Stimulated activated CD4-positive, alpha-beta T cell treated with anti-CD3 and anti-CD28 coated beads, Interleukin-4, amount 100 ng/mL, for 4 hours (primary cell): ENCODE data around the gene RFTN1.
"Not testable (repeated sequence)": the region's sequence is repeated elsewhere in the genome, so short reads cannot be mapped to it uniquely, and the experiment has no call there.

Experiments used
- DNase-seq, 2 experiments: peaks; one replicate each; pipeline ENCODE4 v3.0.0-alpha.2; 2020

Gene RFTN1

DNA sequence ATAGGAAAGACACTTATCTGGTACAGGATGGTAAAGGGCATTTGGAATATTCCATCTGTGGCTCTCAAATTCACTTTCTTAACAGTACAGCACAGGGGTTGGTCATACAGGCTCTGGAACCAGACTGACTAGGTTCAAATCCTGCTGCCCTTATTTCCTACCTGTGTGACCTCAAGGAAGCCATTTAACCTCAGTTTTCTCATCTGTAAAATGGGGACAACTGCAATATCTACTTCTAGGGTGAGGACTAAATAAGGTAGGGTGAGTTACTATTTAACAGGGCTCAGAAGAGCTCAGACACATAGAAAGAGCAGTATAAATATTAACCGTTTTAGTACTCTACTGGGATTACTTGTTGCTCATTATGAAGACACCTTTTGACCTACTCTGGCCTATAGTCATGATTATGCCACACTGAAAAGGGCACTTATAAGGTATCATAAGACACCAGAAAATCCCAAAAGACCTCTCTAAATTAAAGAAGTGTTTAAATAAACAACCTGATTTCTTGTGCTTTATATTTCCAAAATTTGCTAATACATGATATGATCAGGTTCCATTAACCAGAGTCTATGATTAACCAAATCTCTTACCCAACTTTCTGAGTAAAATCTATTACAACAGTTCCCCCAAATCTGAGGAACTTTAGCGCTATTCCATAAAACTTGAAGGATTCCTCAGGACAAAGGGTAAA is 6.5 kb downstream of the RFTN1 start:
- DNase-seq = no peak

DNA sequence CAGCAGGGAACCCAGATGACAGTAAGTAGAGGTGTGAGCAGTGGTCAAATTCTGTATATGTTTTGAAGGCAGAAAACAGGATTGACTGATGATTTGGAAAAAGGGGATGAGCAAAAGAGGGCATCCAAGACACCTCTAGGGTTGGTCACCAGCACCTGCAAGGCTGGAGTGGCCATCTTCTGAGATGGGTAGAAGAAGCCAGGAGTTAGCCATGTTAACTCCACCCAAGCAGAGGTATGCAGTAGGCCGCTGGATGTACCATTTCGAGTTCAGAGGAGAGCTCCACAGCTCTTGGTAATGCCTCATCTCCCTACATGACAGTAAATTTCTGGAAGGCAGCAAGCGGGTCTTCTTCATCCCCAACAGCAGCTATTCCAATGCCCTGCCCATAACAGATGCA is 7.0 kb downstream of the RFTN1 start:
- DNase-seq = no peak

DNA sequence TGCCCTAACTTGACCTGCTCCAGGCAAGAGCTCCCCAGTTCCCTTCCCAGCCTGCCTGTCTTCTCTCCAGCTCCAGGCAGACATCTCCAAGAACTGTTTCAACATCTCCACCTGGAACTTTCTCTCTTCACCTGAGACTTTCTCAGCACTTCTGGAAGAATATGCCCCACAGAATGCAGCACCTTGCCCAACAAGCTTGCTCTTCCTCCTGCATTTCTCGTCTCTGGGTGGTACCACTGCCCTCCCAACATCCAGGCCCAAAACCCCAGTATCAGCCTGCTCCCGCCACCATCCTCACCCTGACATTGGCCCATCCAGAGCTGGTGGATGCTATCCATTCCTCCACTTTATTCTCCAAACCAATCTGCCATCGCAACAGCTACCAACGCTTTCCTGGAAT is 8.8 kb downstream of the RFTN1 start:
- no peak for DNase-seq

DNA sequence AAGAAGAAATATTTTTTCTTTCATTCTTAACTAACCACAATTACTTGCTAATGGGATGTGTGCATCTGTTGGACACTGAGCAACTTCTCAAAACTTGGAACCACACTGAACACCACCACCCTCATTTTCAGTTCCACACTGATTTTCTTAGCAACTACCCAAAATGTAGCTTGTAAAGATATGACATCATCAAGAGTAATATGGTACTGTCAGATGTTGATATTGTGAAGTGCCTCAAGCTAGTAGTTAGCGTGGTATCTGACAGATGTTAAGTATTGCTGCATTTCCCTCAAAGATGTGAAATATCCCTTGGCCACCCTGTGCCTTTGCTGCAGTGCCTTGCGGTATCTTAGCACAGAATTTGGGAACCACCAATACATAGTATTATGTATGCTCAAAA is 9.3 kb downstream of the RFTN1 start:
- no peak for DNase-seq

DNA sequence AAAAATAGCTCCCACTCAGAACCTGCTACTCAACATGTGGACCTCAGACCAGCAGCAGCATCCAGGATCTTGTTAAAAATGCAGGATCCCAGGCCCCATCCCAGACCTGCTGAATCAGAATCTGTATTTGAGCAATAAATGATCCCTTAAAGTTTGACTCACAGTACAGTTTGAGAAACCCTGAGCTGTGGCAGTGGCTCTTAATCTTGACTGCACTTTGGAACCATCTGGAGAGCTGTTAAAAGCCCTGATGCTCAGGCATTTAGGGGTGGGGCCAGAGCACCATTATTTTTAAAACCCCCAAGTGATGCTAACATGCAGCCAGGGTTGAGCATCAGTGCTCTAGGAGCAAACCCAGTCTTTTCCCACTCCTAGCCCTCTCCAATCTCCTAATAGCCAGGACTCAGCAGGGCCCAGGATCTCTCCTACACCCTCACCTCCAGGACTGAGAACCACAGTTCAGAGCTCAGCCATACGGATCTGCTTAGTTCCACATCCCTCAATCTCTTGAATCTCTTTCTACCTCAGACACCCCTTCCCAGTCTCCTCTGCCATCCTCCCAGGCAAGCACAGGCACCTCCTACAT is 10.2 kb downstream of the RFTN1 start:
- no peak for DNase-seq

DNA sequence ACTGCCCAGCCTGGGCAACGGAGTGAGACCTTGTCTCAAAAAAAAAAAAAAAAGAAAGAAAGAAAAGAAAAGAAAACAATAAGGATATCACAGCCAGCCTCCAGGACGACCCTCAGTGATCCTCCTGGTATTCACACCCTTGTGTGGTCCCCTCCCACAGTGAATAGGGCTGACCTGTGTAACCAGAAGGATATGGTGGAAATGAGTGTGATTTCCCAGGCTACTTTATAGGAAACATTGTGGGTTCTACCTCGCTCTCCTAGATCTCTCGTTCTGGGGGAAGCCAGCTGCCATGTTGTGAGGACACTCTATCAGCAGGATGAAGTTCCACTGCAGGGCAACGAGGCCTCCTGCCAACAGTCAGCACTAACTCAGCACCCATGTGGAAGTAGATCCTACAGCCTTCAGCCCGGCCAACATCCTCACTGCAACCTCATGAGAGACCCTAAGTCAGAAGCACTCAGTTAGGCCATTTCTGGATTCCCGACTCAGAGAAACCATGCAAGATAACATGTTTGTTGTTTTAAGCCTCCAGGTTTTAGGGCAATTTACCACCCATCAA is 11.1 kb downstream of the RFTN1 start:
- DNase-seq = no peak

DNA sequence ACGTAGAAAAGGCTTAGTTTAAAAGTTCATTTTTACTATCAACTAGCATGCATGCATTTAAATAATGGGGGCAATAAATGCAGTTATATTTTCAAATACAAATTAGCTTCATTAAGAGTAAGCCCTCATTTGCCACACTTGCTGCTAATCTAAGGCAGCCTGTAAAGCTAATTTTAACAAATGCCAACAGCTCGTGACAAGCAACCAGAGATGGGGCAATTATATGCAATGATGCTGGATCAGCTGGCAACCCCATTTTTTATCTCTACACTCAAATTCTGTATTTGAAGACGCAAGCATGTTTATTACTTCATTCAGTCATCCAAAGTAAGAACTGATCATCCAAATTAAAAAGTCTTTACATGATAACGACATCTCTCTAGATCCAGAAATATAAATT is 12.1 kb downstream of the RFTN1 start:
- no peak for DNase-seq

DNA sequence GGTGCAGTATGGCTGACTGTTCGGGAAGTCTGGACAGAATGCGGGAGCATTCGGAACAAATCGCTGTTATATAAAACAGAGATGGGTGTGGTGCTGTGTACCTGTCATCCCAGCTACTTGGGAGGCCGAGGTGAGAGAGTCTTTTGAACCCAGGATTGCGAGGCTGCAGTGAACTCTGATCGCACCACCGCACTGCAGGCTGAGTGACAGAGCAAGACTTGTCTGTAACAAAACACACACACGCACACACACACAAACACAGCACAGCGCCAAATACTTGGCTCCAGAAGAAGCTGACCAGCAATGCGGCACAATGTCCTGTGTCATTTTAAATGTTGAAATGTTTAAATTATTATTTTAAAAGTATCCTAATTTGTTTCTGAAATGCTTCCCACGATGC is 12.6 kb downstream of the RFTN1 start:
- DNase-seq = no peak

DNA sequence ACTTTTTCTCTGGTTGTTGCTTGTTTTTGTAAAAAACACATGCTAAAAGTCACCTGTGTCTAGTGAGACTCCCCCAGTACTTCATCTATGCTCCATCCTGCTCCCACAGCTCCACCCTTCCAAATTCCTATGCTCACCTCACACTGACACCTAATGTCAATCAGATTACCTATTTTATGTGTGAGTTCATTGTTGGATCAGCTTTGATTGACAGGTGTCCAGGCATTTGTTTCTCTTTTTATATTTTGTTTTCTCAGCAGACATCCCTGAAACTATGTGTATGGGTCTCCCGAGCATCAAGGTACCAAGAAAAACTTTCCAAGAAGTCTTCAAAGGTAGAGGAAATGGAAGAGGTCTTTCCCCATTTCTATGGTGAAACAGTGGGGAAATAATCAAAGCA is 13.4 kb downstream of the RFTN1 start:
- no peak for DNase-seq

DNA sequence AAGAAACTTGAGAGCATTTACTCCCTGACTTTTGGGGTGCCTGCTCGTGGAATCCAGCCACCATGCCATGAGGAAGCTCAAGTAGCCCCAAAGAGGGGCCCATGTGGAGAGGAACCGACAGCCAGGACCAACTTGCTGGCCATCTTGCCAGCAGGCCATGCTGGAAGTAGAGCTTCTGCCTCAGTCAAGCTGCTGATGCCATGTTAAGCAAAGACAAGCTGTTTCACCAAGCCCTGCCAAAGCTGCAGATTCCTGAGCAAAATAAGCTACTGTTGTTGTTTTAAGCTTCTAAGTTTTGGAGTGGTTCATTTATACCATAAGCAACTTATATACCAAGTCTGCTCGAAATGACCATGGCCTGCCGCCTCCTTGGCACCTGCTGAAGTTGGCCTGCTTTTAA is 14.1 kb downstream of the RFTN1 start:
- no peak for DNase-seq

DNA sequence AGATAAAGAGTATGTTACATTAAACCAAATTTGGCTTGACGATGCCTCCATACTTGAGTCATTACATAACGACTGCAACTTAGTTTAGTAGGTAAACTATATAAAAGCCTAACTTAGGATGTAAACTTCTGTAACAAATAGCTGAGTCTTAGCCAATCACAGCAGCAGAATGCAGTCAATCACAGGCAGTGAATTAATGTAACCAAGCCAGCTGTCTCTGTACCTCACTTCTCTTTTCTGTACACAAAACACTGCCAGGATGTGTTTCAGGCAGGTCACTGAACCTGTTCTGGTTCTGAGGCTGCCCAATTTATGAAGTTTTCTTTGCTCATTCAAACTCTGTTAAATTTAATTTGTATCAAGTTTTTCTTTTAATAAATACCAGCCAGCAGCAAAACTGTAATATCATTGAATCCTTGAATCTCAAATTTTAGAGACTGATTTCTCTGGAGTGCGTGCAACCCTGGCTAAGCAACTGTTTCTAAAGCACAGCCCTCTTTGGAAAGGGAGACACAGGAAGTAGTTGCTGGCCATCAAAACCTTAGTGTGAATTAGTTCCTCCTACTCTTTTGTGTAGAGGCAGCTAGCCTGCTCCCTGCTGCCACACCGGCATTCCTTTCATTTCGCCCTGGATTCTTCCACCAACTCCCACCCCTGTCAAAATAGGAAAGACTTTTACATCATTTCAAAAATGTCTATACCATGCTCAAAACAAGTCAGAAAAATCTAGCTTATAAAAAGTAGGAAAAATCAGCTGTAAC is 15.2 kb downstream of the RFTN1 start:
- no peak for DNase-seq

DNA sequence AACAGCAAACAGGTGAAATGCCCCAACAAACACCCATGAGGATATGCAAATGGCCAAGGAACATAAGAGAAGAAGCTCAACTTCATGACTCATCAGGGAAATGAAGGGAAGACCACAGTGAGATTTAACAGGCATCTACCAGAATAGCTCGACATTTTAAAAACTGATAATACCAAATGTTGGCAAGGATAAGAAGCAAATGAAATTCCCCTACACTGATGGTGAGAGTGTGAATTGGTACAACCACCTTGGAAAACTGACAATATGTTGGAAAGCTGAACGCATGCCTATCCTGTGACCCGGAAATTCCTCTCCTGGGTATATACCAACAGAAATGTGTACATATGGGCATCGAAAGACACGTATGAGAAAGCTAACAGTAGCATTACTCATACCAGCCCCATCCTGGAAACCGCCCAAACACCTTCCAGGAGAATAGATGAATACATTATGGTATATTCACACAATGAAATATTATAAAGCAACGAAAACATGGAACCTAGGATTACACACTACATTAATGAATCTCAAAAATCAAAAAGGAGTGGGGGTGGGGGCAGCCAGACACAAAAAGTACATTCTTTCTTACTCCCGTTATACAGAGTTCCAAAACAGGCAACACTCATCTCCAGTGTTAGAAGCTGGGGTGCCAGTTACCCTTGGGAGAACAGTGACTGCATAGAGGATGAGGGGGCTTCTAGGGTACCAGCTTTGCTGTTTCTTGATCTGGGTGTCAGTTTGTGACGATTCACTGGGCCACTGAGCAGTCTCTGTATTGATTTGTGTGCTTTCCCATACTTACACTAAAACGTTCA is 16.9 kb downstream of the RFTN1 start:
- DNase-seq = no peak

DNA sequence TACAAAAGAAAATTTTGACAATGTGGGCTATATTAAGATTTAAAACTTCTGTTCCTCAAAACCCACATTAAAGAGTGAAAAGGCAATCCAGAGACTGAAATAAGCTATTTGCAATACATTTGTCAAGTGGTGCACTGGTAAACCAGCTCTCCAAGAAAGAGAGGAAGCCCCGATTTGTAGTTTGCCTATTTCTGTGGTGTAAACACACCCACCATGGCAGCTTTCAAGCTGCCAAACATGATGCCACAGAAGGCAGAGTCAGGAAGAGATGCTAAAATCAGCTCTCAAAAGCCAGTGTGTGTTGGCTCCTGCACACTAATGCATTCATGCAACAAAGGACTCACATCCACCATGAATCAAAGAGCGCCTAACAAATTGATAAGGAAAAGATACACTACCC is 17.5 kb downstream of the RFTN1 start:
- no peak for DNase-seq

DNA sequence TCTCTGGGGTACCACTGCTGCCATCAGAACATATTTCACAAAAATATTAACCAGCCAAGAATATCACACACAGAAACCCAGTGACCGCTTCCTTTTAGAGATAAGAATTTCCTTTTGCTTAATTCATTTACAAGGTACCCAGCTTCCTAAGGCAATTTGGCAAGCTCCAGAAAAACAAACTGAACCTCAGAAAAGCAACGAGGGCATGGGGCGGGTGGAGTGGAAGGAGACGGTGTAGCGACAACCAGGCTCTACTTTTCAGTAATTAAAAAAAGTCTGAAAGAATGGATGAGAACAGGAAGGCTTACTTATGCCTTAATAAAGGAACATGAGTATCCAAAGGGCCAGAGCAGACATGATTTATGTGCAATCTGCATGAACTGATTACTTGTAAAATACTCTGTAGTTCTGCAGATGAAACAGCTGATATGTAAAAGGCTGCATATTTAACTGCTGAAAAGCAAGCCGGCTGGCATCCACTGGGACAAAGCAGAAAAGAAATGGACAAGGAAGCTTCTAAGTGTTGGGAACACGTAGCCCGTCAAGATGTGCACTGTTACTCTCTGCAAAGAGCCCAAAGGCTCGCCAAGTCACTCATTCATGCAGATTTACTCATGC is 18.6 kb downstream of the RFTN1 start:
- no peak for DNase-seq

DNA sequence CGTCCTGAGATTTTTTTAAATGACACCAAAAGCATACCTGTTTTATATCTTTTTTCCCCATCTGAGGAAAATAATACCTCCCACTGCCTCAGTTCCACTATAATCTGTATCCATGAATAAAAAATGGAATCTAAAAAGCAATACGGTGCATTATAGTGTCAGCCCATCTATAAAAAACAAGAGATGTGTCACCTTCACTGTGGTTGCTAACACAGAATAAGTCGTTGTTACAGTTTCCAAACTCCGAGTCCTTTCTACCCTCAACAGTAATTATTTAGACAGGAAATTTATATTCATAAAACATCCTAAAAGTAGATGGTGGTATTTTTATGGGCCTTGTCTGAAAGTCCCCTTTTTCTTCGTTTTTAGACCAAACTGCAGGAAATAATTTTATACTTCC is 19.4 kb downstream of the RFTN1 start:
- no peak for DNase-seq

DNA sequence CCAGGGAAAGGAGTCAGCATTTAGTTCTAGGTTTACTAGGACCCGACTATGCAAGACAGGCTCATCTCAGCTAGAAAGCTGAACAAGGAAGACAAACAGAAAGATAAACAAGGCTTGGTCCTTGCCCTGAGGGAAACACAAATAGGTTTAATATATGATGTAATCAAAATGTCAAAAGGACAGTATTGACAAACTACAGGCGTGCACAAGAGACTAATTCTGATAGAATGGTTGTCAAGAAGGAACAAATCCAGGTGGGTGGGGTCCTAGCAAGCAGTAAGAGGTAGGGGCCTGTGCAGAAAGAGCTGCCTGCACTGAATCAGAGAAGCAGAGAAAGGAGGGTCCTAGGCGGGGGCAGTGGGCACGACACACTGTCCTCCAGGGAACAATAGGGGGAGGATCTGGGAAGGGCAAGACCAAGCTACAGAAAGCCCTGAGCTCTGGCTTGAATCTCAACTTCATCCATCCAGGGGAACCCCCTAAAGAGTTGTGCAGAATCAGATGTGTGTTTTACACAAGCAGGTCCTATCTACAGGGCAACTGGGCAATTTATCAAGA is 23.4 kb downstream of the RFTN1 start:
- DNase-seq = no peak

DNA sequence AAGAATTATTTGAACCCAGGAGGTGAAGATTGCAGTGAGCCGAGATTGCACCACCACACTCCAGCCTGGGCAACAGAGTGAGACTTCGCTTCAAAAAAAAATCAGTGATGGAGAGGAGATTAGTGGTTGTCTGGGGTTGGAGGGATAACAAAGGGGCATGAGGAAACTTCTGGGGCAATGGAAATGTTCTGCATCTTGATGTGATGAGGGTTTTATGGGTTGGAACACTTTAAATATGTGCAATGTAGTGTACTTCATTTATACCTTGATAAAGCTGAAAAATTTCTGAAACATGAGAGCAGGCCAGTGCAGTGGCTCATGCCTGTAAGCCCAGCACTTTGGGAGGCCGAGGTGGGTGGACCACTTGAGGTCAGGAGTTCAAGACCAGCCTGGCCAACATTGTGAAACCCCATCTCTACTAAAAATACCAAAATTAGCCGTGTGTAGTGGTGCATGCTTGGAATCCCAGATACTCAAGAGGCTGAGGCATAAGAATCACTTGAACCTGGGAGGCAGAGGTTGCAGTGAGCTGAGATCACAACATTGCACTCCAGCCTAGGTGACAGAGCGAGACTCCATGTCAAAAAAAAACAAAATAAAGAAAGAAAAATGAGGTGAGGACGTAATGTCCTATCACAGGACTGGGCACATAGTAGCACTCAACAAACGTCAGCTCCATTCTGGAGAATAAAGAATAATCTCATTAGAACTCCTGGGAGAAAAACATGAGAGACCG is 24.0 kb downstream of the RFTN1 start:
- not testable (repeated sequence) for DNase-seq

DNA sequence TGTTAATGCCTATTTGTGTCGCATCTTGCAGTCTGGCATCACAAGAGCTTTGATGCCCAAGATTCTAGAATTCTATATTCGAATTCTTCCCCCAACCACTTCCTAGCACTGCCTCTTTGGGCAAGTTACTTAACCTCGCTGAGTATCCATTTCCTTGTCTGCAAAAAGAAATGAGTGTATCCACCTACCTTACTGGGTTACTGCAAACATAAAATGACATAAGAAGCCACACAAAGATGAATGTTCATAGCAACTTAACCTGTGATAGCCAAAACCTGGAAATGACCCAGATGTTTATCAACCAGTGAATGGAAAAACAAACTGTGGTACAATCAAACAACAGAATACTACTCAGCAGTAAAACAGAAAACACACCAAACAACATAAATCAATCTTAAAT is 24.9 kb downstream of the RFTN1 start:
- no peak for DNase-seq

DNA sequence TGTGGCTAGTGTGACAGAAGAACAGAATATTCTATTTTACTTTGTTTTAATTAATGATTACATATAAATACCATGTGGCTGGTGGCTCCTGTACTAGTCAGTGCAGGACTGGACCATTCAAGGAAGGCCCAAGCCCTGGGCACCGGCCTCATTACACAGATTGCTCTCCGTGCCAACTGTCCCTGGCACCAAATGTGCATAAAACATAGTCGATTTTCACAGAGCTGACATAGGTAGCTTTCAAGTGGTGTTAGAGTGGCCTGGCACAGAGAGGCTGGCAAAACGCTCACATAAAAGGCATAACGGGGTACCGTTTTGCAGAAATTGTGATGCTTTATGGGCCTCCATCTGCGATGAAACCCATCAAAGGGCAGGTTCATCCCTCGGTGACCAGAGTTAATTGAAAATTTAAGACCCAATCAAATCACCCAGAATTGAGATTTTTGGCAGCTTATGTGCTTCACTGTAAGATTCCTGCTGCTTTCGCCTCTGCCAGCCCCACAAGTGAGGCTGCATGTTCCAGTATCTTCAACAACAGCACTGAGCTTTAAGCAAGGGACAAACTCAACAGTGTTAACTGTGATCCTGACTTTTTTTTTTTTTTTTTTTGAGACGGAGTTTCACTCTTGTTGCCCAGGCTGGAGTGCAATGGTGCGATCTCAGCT is 25.9 kb downstream of the RFTN1 start:
- no peak for DNase-seq

DNA sequence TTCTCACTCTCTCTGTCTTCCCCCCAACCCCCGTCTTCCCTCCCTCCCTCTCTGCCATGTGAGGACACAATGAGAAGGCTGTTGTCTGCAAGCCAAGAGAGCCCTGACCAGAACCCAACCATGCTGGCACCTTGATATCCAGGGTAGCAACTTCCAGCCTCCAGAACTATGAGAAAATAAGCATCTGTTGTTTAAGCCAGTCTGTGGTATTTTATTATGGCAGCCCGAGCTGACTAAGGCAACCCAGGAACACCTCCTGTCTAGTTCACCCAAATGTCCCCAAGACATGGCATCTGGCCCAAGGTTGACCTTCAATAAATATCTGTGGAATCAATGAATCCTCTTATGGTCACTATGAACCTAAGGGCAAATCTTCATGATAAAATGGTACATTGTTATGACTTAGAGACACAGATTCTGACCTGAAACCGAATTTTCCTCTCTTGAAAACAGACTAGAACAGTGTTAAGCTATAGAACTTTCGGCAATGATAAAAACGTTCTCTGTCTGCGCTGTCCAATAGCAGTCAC is 26.5 kb downstream of the RFTN1 start:
- DNase-seq = no peak

DNA sequence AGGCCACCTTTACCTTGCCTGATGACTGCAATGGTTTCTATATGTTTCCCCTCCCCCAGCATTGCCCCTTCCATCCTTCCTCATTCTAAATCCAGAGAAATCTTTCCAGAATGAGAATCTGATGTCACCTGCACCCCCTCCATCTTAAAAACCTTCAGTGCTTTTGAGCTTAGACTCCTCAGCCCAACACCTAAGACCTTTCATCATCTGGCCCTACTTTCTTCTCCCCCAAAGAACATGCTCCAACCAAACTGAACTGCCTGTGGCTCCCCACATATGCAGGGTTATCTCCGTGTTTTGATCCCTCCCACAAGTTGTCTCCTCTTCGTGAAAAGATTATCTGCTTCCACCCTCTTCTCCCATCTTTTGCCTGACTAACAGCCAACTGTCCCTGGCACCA is 27.3 kb downstream of the RFTN1 start:
- no peak for DNase-seq
